IMR-90 (cell line): Measurements from ENCODE around the gene PSMD14. TPM values are rescaled to one million over a fixed set of nuclear protein-coding genes. Genes with fewer than 3 reads are reported as not detected.

Experiments
- ATAC-seq: fragments of 200-7000 bp; cut with Tn5 transposase; 2 replicates; pipeline ENCODE4 v1.9.1; 2020; ENCODE audit warnings: low read depth, mild to moderate bottlenecking, moderate library complexity
- BruUV-seq: library from RNA; stranded (reverse); fragments of 400-500 nt; replicated peaks from 2 replicates; lab custom pipeline; 2021; lab: Mats Ljungman, UMichigan
- CTCF ChIA-PET: fragments of 300-600 bp; formaldehyde crosslinking; extraction: SDS; loops from one replicate; lab custom pipeline; 2021; ENCODE audit warnings: antibody characterized with exemption; lab: Yijun Ruan, JAX
- POLR2A ChIA-PET: fragments of 300-600 bp; sonication (Branson Sonifier 250); formaldehyde crosslinking; loops from one replicate; lab custom pipeline; 2022; ENCODE audit warnings: antibody characterized with exemption; ENCODE audit not compliant: unreplicated experiment; lab: Charles Lee
- DNase-seq: peaks from one replicate; pipeline ENCODE4 v3.0.0; 2013
- H2AFZ ChIP-seq: replicated peaks from 2 replicates; pipeline ENCODE3; 2013; ENCODE audit warnings: low read length, mild to moderate bottlenecking; ENCODE audit not compliant: poor library complexity
- H2AK5ac ChIP-seq: 2 replicates; pipeline ENCODE4 v1.6.1; 2013; ENCODE audit warnings: low read depth, low read length, inconsistent platforms
- H2AK9ac ChIP-seq: replicated peaks from 2 replicates; pipeline ENCODE3; 2013; ENCODE audit warnings: mild to moderate bottlenecking, low read depth, low read length, moderate library complexity; ENCODE audit not compliant: poor library complexity
- H2BK120ac ChIP-seq: 2 replicates; pipeline ENCODE4 v1.6.1; 2013; ENCODE audit warnings: low read depth, low read length, inconsistent platforms
- H2BK15ac ChIP-seq: 3 replicates; pipeline ENCODE4 v1.6.1; 2013; ENCODE audit warnings: low read depth, low read length, inconsistent platforms
- H2BK20ac ChIP-seq: 2 replicates; pipeline ENCODE4 v1.6.1; 2013; ENCODE audit warnings: low read depth, mild to moderate bottlenecking, inconsistent platforms, low read length, moderate library complexity
- H2BK5ac ChIP-seq: 2 replicates; pipeline ENCODE4 v1.6.1; 2013; ENCODE audit warnings: mild to moderate bottlenecking, low read depth, low read length, inconsistent platforms; ENCODE audit not compliant: poor library complexity, severe bottlenecking
- H3K14ac ChIP-seq: replicated peaks from 2 replicates; pipeline ENCODE4 v1.6.1; 2013; ENCODE audit warnings: low read depth, low read length, inconsistent platforms
- H3K18ac ChIP-seq: 2 replicates; pipeline ENCODE4 v1.6.1; 2013; ENCODE audit warnings: low read depth, low read length, control low read depth
- H3K23ac ChIP-seq: 2 replicates; pipeline ENCODE4 v1.6.1; 2013; ENCODE audit warnings: low read depth, low read length, inconsistent platforms
- H3K27ac ChIP-seq: 2 replicates; pipeline ENCODE4 v1.5.1; 2013; ENCODE audit warnings: mild to moderate bottlenecking, control low read depth, low read length; ENCODE audit not compliant: insufficient read depth
- H3K27me3 ChIP-seq: 2 replicates; pipeline ENCODE4 v1.6.1; 2013; ENCODE audit warnings: low read length; ENCODE audit not compliant: control insufficient read depth, insufficient read depth
- H3K36me3 ChIP-seq: 2 replicates; pipeline ENCODE4 v1.6.1; 2013; ENCODE audit warnings: low read length, mixed read lengths; ENCODE audit not compliant: control insufficient read depth, insufficient read depth
- H3K4ac ChIP-seq: 2 replicates; pipeline ENCODE4 v1.6.1; 2013; ENCODE audit warnings: low read depth, low read length, inconsistent platforms
- H3K4me1 ChIP-seq: 2 replicates; pipeline ENCODE4 v1.6.1; 2013; ENCODE audit warnings: low read length, mixed read lengths; ENCODE audit not compliant: control insufficient read depth, insufficient read depth
- H3K4me2 ChIP-seq: 2 replicates; pipeline ENCODE4 v1.6.1; 2013; ENCODE audit warnings: low read depth, mild to moderate bottlenecking, control low read depth, low read length, moderate library complexity
- H3K4me3 ChIP-seq: 2 replicates; pipeline ENCODE4 v1.5.1; 2013; ENCODE audit warnings: low read depth, mild to moderate bottlenecking, control low read depth, low read length, moderate library complexity; ENCODE audit not compliant: insufficient read depth
- H3K56ac ChIP-seq: 2 replicates; pipeline ENCODE4 v1.6.1; 2013; ENCODE audit warnings: low read length, inconsistent platforms; ENCODE audit not compliant: insufficient read depth; ENCODE audit errors: extremely low read depth
- H3K79me1 ChIP-seq, 2 experiments: 2 replicates each; pipeline ENCODE4 v1.6.1; 2013; ENCODE audit warnings: low read length in 2 of 2, inconsistent platforms in 1 of 2, low read depth in 1 of 2
- H3K9ac ChIP-seq: 2 replicates; pipeline ENCODE4 v1.6.1; 2013; ENCODE audit warnings: low read depth, low read length, control low read depth
- H3K9me1 ChIP-seq: 2 replicates; pipeline ENCODE4 v1.6.1; 2013; ENCODE audit warnings: low read length, inconsistent platforms; ENCODE audit not compliant: insufficient read depth
- H3K9me3 ChIP-seq: 2 replicates; pipeline ENCODE4 v1.6.1; 2013; ENCODE audit warnings: low read length; ENCODE audit not compliant: control insufficient read depth, insufficient read depth
- H4K20me1 ChIP-seq: 2 replicates; pipeline ENCODE4 v1.6.1; 2013; ENCODE audit warnings: low read length, inconsistent platforms; ENCODE audit not compliant: insufficient read depth
- H4K5ac ChIP-seq: 2 replicates; pipeline ENCODE4 v1.6.1; 2013; ENCODE audit warnings: mild to moderate bottlenecking, low read depth, low read length, control low read depth
- H4K8ac ChIP-seq, 2 experiments: 2 replicates each; pipeline ENCODE4 v1.6.1; 2013; ENCODE audit warnings: low read depth in 2 of 2, low read length in 2 of 2, control low read depth in 1 of 2, inconsistent platforms in 1 of 2
- H4K91ac ChIP-seq: 2 replicates; pipeline ENCODE4 v1.6.1; 2013; ENCODE audit warnings: low read depth, low read length, inconsistent platforms; ENCODE audit not compliant: insufficient read depth
- BHLHE40 ChIP-seq: fragments of 150-350 bp; IDR thresholded peaks from 2 replicates; pipeline ENCODE4 v1.6.1; 2016; ENCODE audit warnings: mild to moderate bottlenecking, low read depth, low read length
- CEBPB ChIP-seq: IDR thresholded peaks from 2 replicates; pipeline ENCODE4 v1.6.1; 2012; ENCODE audit warnings: low read depth, low read length, improper control_type of control experiment
- CHD1 ChIP-seq: IDR thresholded peaks from 2 replicates; pipeline ENCODE4 v1.6.1; 2012; ENCODE audit warnings: low read depth, low read length, improper control_type of control experiment
- FOS ChIP-seq: fragments of 150-350 bp; IDR thresholded peaks from 2 replicates; pipeline ENCODE4 v1.6.1; 2016; ENCODE audit warnings: low read depth, low read length
- MAFK ChIP-seq: IDR thresholded peaks from 2 replicates; pipeline ENCODE4 v1.6.1; 2012; ENCODE audit warnings: low read depth, low read length, improper control_type of control experiment
- MAZ ChIP-seq: IDR thresholded peaks from 2 replicates; pipeline ENCODE4 v1.6.1; 2012; ENCODE audit warnings: low read depth, mild to moderate bottlenecking, low read length, improper control_type of control experiment, moderate library complexity, borderline replicate concordance
- MXI1 ChIP-seq: IDR thresholded peaks from 2 replicates; pipeline ENCODE4 v1.6.1; 2012; ENCODE audit warnings: low read depth, mild to moderate bottlenecking, low read length, moderate library complexity, borderline replicate concordance
- NFE2L2 ChIP-seq: fragments of 150-350 bp; IDR thresholded peaks from 2 replicates; pipeline ENCODE4 v1.6.1; 2016; ENCODE audit warnings: low read depth, mild to moderate bottlenecking, low read length
- POLR2A ChIP-seq: IDR thresholded peaks from 2 replicates; pipeline ENCODE4 v1.6.1; 2012; ENCODE audit warnings: mild to moderate bottlenecking, low read depth, low read length
- RAD21 ChIP-seq: IDR thresholded peaks from 2 replicates; pipeline ENCODE4 v1.6.1; 2012; ENCODE audit warnings: low read length, improper control_type of control experiment
- RCOR1 ChIP-seq: IDR thresholded peaks from 2 replicates; pipeline ENCODE4 v1.6.1; 2012; ENCODE audit warnings: mild to moderate bottlenecking, low read length, improper control_type of control experiment; ENCODE audit not compliant: insufficient replicate concordance
- RFX5 ChIP-seq: IDR thresholded peaks from 2 replicates; pipeline ENCODE4 v1.8.0; 2012; ENCODE audit warnings: low read depth, mild to moderate bottlenecking, low read length, moderate library complexity
- SMC3 ChIP-seq: fragments of 150-350 bp; IDR thresholded peaks from 2 replicates; pipeline ENCODE4 v1.6.1; 2016; ENCODE audit warnings: low read depth, mild to moderate bottlenecking, antibody characterized with exemption, low read length, moderate library complexity
- WGBS, 2 experiments: methylation state at CpG; one replicate each; pipeline versions ENCODE4 v1.1.5 to v1.1.7; 2013; ENCODE audit warnings: missing lambda C conversion rate in 2 of 2; ENCODE audit not compliant: insufficient read length in 1 of 2; ENCODE audit errors: extremely low coverage in 2 of 2; 5-methylcytosine and 5-hydroxymethylcytosine counted together
- dilution Hi-C: fragments of 300-500 bp; cut with HindIII; formaldehyde crosslinking; loops from one replicate; pipeline ENCODE4 v1.14.3; 2018; ENCODE audit warnings: low sequenced_read_pairs; ENCODE audit not compliant: unreplicated experiment
- in situ Hi-C: fragments of 300-500 bp; cut with MboI; formaldehyde crosslinking; loops from 3 replicates; pipeline ENCODE4 v1.14.3; 2019; ENCODE audit warnings: low sequenced_read_pairs, inconsistent platforms, mixed read lengths
- intact Hi-C: fragments of 100-400 bp; cut with micrococcal nuclease; formaldehyde crosslinking; loops from 2 replicates; pipeline ENCODE4 v1.10.0; 2022
- polyA plus RNA-seq, 3 experiments: library from polyadenylated mRNA; depleted of rRNA; stranded (reverse); fragments of >200 nt; gene quantifications; 2 replicates each; pipeline ENCODE4 v1.2.3, GENCODE V29; 2012; ENCODE audit warnings: low replicate concordance in 1 of 3
- total RNA-seq: library from RNA; depleted of rRNA; stranded (reverse); fragments of >200 nt; gene quantifications from 2 replicates; pipeline ENCODE4 v1.2.3, GENCODE V29; 2012
- TF ChIP-seq, protein P1 (sequence below): conservative IDR thresholded peaks from 2 replicates; pipeline ENCODE4 v1.5.1; 2012; ENCODE audit warnings: mild to moderate bottlenecking, low read depth, low read length, improper control_type of control experiment
- TF ChIP-seq, protein P2 (sequence below): fragments of 150-350 bp; IDR thresholded peaks from 2 replicates; pipeline ENCODE4 v1.6.1; 2017; ENCODE audit warnings: mild to moderate bottlenecking, antibody characterized with exemption, low read length, low read depth
- TF ChIP-seq, protein P3 (sequence below): fragments of 150-350 bp; IDR thresholded peaks from 2 replicates; pipeline ENCODE4 v1.6.1; 2016; ENCODE audit warnings: low read depth, mild to moderate bottlenecking, low read length, moderate library complexity, borderline replicate concordance

PSMD14 gene
- total and polyA plus RNA-seq, 2 of the 4 experiments (the other 2 are of a cell fraction): 59.3 to 110 TPM

DNA sequence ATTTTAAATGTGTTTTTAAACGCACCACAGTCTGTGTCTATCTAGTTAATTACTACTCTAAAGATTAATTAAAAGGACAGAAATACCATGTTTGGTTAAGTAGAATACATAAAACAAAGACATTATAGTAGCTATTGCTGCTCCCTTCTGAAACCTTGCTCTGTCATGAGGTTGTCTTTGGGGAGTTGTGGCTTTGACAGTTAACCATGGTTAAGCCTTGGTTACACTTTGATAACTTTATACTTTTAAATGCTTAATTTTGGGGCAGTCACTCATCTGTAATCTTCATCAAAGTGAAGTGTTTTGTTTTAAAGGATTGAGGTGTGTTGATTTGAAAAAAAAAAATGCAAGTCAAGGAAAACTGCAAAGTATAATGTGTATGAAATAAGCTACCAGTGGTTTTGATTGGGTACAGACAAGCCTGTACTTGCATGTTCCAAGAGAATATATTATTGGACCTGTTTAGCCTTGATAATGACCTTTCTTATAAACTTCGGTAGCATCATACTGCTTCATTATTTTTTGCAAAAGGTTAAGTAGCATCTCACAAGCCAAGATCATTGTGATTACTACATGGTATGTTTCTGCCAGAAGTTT, 78.1 kb downstream of the PSMD14 start:
- CTCF ChIA-PET: interaction anchor here (0.6 kb wide), 1 partner anchor 1069 kb away, joined by 3 read pairs; no protein-coding TSS in a partner anchor
- no peak overlapping the region for H3K9ac ChIP-seq
- H3K4ac ChIP-seq: no peak overlapping the region
- dilution Hi-C loops (no loop called here), intact Hi-C loops (no loop called here), in situ Hi-C loops (no loop called here)
- BruUV-seq: no TSS peak
- WGBS, 2 experiments: no CpG with 5 or more reads among the region's 2 CpGs
- H3K4me2 ChIP-seq: no peak overlapping the region
- DNase-seq (no peak), ATAC-seq (no peak)
- no peak overlapping the region for H3K56ac ChIP-seq
- H3K9me1 ChIP-seq: no peaks in the 10 kb centered on the region
- no peak overlapping the region for H3K18ac ChIP-seq
- H2AK9ac ChIP-seq: no peak overlapping the region
- no peaks in the 10 kb centered on the region for H3K4me1 ChIP-seq
- no peak overlapping the region for H2BK120ac ChIP-seq
- H3K14ac ChIP-seq: no peak overlapping the region
- no peak overlapping the region for H4K91ac ChIP-seq
- H4K8ac ChIP-seq: no peak overlapping the region
- no peak overlapping the region for H2BK20ac ChIP-seq
- POLR2A ChIA-PET: no interaction called here
- H2BK15ac ChIP-seq: no peak overlapping the region
- H2AFZ ChIP-seq: no peak overlapping the region
- peaks cover 6 to 10% of the 10 kb centered on the region in 2 experiments; a peak in 3 of 4 replicates for H3K79me1 ChIP-seq
- H2AK5ac ChIP-seq: no peak overlapping the region
- H4K20me1 ChIP-seq: no peaks in the 10 kb centered on the region
- no peak overlapping the region for H3K23ac ChIP-seq
- no peak overlapping the region for H3K4me3 ChIP-seq
- no peaks in the 10 kb centered on the region for H3K27me3 ChIP-seq
- TF ChIP-seq, protein P1, sequence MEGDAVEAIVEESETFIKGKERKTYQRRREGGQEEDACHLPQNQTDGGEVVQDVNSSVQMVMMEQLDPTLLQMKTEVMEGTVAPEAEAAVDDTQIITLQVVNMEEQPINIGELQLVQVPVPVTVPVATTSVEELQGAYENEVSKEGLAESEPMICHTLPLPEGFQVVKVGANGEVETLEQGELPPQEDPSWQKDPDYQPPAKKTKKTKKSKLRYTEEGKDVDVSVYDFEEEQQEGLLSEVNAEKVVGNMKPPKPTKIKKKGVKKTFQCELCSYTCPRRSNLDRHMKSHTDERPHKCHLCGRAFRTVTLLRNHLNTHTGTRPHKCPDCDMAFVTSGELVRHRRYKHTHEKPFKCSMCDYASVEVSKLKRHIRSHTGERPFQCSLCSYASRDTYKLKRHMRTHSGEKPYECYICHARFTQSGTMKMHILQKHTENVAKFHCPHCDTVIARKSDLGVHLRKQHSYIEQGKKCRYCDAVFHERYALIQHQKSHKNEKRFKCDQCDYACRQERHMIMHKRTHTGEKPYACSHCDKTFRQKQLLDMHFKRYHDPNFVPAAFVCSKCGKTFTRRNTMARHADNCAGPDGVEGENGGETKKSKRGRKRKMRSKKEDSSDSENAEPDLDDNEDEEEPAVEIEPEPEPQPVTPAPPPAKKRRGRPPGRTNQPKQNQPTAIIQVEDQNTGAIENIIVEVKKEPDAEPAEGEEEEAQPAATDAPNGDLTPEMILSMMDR: no peak
- no peak for TF ChIP-seq CEBPB
- TF ChIP-seq MAZ: no peak
- TF ChIP-seq MXI1: no peak
- TF ChIP-seq, protein P2, sequence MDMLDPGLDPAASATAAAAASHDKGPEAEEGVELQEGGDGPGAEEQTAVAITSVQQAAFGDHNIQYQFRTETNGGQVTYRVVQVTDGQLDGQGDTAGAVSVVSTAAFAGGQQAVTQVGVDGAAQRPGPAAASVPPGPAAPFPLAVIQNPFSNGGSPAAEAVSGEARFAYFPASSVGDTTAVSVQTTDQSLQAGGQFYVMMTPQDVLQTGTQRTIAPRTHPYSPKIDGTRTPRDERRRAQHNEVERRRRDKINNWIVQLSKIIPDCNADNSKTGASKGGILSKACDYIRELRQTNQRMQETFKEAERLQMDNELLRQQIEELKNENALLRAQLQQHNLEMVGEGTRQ: no peak
- TF ChIP-seq CHD1: no peak
- no peak for TF ChIP-seq FOS
- TF ChIP-seq NFE2L2: no peak
- TF ChIP-seq RCOR1: no peak
- no peak for TF ChIP-seq BHLHE40
- no peak for TF ChIP-seq MAFK
- TF ChIP-seq, protein P3, sequence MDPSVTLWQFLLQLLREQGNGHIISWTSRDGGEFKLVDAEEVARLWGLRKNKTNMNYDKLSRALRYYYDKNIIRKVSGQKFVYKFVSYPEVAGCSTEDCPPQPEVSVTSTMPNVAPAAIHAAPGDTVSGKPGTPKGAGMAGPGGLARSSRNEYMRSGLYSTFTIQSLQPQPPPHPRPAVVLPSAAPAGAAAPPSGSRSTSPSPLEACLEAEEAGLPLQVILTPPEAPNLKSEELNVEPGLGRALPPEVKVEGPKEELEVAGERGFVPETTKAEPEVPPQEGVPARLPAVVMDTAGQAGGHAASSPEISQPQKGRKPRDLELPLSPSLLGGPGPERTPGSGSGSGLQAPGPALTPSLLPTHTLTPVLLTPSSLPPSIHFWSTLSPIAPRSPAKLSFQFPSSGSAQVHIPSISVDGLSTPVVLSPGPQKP: no peak
- no peak for TF ChIP-seq RAD21
- no peak for TF ChIP-seq POLR2A
- no peak for TF ChIP-seq RFX5
- no peak for TF ChIP-seq SMC3
- H2BK5ac ChIP-seq: no peak overlapping the region
- no peak overlapping the region for H3K27ac ChIP-seq
- H4K5ac ChIP-seq: no peak overlapping the region
- no peaks in the 10 kb centered on the region for H3K9me3 ChIP-seq
- H3K36me3 ChIP-seq: peaks cover 2% of the 10 kb centered on the region; the same call in 1 of the 2 replicates
